ENCODE measurements around the gene B3GALNT2.

The B3GALNT2 gene

DNA sequence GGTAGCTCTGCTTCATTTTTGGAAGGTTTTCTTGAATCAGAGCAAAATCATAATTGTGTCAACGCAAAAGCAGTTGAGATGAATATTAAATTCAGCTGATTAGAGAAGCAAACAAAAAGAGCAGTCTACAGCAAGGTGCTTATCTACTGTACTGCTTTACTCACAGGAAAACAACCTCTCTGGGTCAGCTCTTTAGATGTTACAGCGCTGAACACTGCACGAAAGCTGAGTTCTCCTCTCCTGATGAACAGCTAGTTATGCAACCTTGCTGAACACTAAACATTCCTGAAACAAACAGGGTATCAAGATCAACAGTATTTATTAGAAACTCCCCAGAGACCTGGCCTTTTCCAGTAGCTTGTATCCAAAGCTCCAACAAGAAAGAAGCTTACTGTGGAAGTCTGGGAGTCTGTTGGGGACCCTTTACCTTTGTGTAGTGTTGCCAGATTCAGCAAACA lies 95.7 kb downstream of the B3GALNT2 start:
- DNase-seq = no peak

DNA sequence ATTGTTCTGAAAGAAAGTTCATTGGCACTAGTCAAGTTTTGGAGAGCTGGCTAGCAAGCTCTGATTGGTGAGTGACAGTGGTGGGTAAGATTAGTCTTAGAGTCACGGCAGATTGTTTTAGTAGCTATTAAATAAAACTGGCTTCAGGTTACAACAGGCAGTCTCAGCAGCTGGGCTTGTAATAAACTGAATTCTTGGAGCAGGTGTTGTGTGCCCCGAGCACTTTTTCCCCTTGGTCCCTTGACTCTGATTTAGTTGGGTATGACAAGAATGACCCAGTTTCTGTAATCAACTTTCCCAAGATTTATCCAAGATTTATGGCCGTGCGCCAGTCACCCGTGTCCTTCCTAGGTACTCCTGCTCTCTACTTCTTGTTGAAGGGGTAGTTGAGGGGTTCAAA lies 96.8 kb downstream of the B3GALNT2 start:
- DNase-seq = no peak

DNA sequence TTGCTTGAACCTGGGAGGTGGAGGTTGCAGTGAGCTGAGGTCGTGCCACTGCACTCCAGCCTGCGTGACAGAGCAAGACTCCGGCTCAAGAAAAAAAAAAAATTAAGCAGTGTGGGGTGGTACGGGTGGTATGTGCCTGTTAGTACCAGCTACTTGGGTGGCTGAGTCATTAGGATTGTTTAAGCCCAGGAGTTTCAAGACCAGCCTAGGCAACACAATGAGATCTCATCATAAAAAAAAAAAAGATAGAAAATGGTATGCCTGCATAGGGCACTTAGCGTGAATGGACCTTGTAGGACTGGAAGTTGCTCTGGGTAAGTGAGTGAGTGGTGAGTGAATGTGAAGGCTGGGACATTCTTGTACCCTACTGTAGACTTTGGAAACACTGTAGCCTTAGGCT lies 100.1 kb downstream of the B3GALNT2 start:
- DNase-seq = no peak

DNA sequence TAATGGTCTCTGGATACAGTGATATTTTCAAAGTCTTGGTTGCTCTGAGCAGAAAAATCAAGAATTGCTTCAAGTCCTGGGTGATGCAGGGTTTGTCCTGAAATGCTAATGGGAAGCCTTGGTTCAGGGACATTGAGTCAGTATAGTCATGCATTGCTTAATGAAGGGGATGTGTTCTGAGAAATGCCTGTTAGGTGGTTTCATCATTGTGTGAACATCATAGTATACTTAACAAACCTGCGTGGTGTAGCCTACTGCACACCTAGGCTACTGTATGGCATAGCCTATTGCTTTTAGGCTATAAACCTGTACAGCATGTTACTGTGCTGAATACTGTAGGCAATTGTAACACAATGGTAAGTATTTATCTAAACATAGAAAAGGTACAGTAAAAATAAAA lies 100.7 kb downstream of the B3GALNT2 start:
- no peak for DNase-seq

DNA sequence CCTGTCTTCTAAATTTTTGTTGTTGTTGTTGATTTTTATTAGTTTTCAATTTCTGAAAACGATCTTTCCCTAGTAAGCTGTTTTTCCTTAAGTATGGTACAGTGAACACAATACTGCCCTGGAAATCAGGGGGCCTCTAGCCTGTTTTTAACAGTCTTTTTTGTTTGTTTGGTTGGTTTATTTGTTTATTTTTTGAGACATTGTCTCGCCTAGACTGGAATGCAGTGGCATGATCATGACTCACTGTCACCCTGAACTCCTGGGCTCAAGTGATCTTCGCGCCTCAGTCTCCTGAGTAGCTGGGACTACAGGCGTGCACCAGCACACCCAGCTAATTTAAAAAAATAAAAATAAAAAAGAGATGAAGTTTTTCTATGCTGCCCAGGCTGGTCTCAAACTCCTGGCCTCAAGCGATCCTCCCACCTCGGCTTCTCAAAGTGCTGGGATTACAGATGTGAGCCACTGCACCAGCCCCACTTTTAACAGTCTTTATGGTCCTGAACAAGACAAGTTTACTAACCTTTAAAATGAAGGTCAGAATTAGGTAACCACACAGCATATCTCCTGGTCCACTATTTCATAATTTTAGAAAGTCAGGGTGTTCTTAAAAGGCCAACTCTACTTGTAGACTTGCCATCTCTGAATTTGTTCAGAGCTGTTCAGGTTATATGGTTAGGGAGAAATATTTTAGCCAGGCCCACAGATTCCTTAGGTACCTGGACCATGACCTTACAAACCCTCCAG lies 101.6 kb downstream of the B3GALNT2 start:
- DNase-seq = no peak

DNA sequence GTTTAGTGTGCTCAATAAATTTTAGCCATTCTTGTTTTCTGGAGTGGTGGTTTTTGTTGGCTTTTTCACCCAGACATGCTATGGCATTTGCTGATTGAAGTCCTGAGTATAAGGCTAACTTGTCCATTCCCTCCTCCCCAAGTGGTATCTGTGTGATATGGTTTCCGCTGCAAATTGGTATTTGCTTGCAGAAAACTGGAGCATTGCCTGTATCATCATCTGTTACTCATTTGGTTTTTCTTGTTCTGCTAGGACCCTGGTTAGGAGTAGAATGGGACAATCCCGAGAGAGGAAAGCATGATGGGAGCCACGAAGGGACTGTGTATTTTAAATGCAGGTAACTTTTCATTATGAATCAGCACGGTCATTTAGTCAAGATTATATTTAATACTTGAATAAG lies 103.0 kb downstream of the B3GALNT2 start:
- no peak for DNase-seq
